ENCODE measurements around the gene OR4D2. TPM values are rescaled to one million over a fixed set of nuclear protein-coding genes. Genes with fewer than 3 reads are reported as not detected.
"Not testable (repeated sequence)": the region's sequence is repeated elsewhere in the genome, so short reads cannot be mapped to it uniquely, and the experiment has no call there.

The OR4D2 gene
- total and polyA plus RNA-seq, 2 experiments from 2014 or later = not detected

DNA sequence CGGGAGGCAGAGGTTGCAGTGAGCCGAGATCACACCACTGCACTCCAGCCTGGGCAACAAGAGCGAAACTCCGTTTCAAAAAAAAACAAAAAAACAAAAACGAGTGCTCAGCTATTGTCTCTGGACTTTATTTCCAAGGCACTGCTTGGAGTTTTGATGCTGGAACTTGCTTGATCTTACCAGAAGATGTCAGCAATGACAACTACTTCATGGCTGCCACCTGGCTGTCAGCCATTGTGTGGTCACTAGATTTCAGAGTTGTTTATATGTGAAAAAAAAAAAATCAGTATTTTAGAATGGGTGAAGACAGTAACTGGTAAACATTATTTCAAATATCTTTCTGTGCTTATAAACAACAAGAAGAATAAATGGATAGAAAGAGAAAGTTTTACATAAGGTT lies 44.9 kb upstream of the OR4D2 start:
- Histone ChIP-seq H3K27ac (no peak overlapping the region), H3K79me2 (ENCODE audit: insufficient read depth) (no peaks in the 10 kb centered on the region), H3F3A (ENCODE audit: insufficient read depth) (no peaks in the 10 kb centered on the region), H3K27me3 (replicated peaks; ENCODE audit: insufficient read depth) (no peaks in the 10 kb centered on the region), H3K4me1 (ENCODE audit: insufficient read depth) (no peaks in the 10 kb centered on the region), H3K4me3 (no peak overlapping the region), H3K36me3 (ENCODE audit: low read depth) (no peaks in the 10 kb centered on the region), H3K9me3 (ENCODE audit: low read depth) (no peaks in the 10 kb centered on the region), H3K9ac (no peak overlapping the region), H4K20me1 (ENCODE audit: insufficient read depth) (no peaks in the 10 kb centered on the region), H3K4me2 (ENCODE audit: unreplicated experiment) (no peak overlapping the region), H3K9me2 (ENCODE audit: insufficient read depth) (no peaks in the 10 kb centered on the region), H2AFZ (no peak overlapping the region)
- DNase-seq = peak; percentile 46
- TF ChIP-seq EZH2phosphoT487 (IDR thresholded peaks at IDR 0.05; ENCODE audit: insufficient read depth, low read depth) (no peak), EZH2 (IDR thresholded peaks at IDR 0.05; ENCODE audit: insufficient read depth, poor library complexity, severe bottlenecking) (no peak)
- 33 to 40% methylated on average over 5 of the region's 5 CpGs for whole genome bisulfite sequencing, 2 experiments (ENCODE audit: low coverage in 1 of 2, low lambda C conversion rate in 2 of 2, missing lambda C conversion rate in 2 of 2)
- in situ Hi-C loops (cut with MboI) = no loop called here

DNA sequence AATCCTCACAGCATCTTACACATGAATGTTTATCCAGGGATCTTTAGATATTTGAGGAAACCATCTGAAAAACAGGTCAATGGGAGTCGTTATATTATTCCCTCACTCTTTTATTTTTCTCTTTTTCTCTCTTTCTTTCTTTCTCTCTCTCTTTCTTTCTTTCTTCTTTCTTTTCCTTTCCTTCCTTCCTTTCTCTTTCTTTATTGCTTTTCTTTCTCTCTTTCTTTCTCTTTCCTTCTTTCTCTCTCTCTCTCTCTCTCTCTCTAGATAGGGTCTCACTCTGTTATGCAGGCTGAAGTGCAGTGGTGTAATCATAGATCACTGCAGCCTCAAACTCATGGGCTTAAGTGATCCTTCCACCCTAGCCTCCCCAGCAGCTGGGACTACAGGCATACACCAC lies 38.9 kb upstream of the OR4D2 start:
- Histone ChIP-seq H3K79me2 (ENCODE audit: insufficient read depth) (no peaks in the 10 kb centered on the region), H3K27ac (no peak overlapping the region), H3K36me3 (ENCODE audit: low read depth) (no peaks in the 10 kb centered on the region), H3F3A (ENCODE audit: insufficient read depth) (no peaks in the 10 kb centered on the region), H4K20me1 (ENCODE audit: insufficient read depth) (no peaks in the 10 kb centered on the region), H3K9me3 (ENCODE audit: low read depth) (no peaks in the 10 kb centered on the region), H3K4me1 (ENCODE audit: insufficient read depth) (no peaks in the 10 kb centered on the region), H2AFZ (no peak overlapping the region), H3K9me2 (ENCODE audit: insufficient read depth) (no peaks in the 10 kb centered on the region), H3K4me3 (no peak overlapping the region), H3K9ac (no peak overlapping the region), H3K27me3 (replicated peaks; ENCODE audit: insufficient read depth) (peaks cover 7% of the 10 kb centered on the region; the same call in 1 of the 2 replicates), H3K4me2 (ENCODE audit: unreplicated experiment) (no peak overlapping the region)
- DNase-seq = no peak
- 0% methylated on average over 1 of the region's 1 CpG for WGBS, 2 experiments (ENCODE audit: low coverage in 1 of 2, low lambda C conversion rate in 2 of 2, missing lambda C conversion rate in 2 of 2)
- in situ Hi-C loops (cut with MboI) = no loop called here
- no peak for TF ChIP-seq EZH2 (IDR thresholded peaks at IDR 0.05; ENCODE audit: insufficient read depth, poor library complexity, severe bottlenecking)
- no peak for TF ChIP-seq EZH2phosphoT487 (IDR thresholded peaks at IDR 0.05; ENCODE audit: insufficient read depth, low read depth)

DNA sequence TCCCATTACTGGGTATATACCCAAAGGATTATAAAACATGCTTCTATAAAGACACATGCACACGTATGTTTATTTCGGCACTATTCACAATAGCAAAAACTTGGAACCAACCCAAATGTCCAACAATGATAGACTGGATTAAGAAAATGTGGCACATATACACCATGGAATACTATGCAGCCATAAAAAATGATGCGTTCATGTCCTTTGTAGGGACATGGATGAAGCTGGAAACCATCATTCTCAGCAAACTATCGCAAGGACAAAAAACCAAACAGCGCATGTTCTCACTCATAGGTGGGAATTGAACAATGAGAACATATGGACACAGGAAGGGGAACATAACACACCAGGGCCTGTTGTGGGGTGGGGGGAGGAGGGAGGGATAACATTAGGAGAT lies 34.1 kb upstream of the OR4D2 start:
- H3F3A ChIP-seq (ENCODE audit: insufficient read depth); H3K9ac ChIP-seq; H2AFZ ChIP-seq; H3K27ac ChIP-seq; H3K9me2 ChIP-seq (ENCODE audit: insufficient read depth); H3K9me3 ChIP-seq (ENCODE audit: low read depth); H4K20me1 ChIP-seq (ENCODE audit: insufficient read depth); DNase-seq; in situ Hi-C loops (cut with MboI); H3K4me2 ChIP-seq (ENCODE audit: unreplicated experiment); H3K79me2 ChIP-seq (ENCODE audit: insufficient read depth); H3K36me3 ChIP-seq (ENCODE audit: low read depth); H3K4me3 ChIP-seq; H3K4me1 ChIP-seq (ENCODE audit: insufficient read depth): not testable (repeated sequence)
- peaks cover 12% of the 10 kb centered on the region; the same call in 1 of the 2 replicates for H3K27me3 ChIP-seq (replicated peaks; ENCODE audit: insufficient read depth)
- WGBS, 2 experiments (ENCODE audit: low coverage in 1 of 2, low lambda C conversion rate in 2 of 2, missing lambda C conversion rate in 2 of 2) = 55 to 71% methylated on average over 5 of the region's 5 CpGs

DNA sequence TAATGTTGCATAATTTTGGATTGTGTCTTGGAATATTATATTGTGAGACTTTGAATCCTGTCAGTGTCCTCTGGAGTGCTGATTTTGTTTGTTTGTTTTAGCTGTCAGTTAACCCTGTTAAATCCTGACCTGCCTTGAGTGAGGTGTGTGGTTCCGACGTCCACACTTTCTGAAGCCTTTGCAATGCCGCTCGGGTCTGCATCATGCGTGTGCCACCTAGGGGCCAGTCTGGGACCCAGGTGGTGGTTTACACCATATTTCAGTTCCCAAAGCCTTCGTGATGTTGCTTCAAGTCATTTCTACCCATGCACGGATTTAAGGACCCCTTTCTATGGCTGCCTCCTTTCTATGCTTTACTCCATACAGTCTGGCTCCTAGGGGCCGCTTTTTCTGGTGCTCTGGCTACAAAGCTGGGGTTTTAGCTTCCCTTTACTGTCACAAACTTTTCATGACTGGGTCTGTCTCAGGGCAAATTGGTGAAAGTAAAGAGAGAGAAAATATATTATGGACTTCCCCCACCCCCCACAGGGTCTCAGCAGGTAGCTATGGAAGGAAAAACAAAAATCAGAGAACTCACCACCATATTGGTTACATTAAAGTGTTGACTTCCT lies 30.0 kb upstream of the OR4D2 start:
- 0 out of 2 replicates have a peak, but pooled peaks cover 13% of the 10 kb centered on the region for H3K27me3 ChIP-seq (replicated peaks; ENCODE audit: insufficient read depth)
- no peaks in the 10 kb centered on the region for H3K36me3 ChIP-seq (ENCODE audit: low read depth)
- H4K20me1 ChIP-seq (ENCODE audit: insufficient read depth) = no peaks in the 10 kb centered on the region
- H3K27ac ChIP-seq = no peak overlapping the region
- H3K4me1 ChIP-seq (ENCODE audit: insufficient read depth) = no peaks in the 10 kb centered on the region
- no peak overlapping the region for H2AFZ ChIP-seq
- DNase-seq = no peak
- in situ Hi-C loops (cut with MboI) = no loop called here
- 31 to 34% methylated on average over 8 of the region's 8 CpGs for WGBS, 2 experiments (ENCODE audit: low coverage in 1 of 2, low lambda C conversion rate in 2 of 2, missing lambda C conversion rate in 2 of 2)
- H3K4me3 ChIP-seq = no peak overlapping the region
- H3K9me2 ChIP-seq (ENCODE audit: insufficient read depth) = no peaks in the 10 kb centered on the region
- no peaks in the 10 kb centered on the region for H3F3A ChIP-seq (ENCODE audit: insufficient read depth)
- H3K9ac ChIP-seq = no peak overlapping the region
- no peaks in the 10 kb centered on the region for H3K79me2 ChIP-seq (ENCODE audit: insufficient read depth)
- H3K9me3 ChIP-seq (ENCODE audit: low read depth) = no peaks in the 10 kb centered on the region
- TF ChIP-seq EZH2phosphoT487 (IDR thresholded peaks at IDR 0.05; ENCODE audit: insufficient read depth, low read depth) (no peak), EZH2 (IDR thresholded peaks at IDR 0.05; ENCODE audit: insufficient read depth, poor library complexity, severe bottlenecking) (no peak)
- H3K4me2 ChIP-seq (ENCODE audit: unreplicated experiment) = no peak overlapping the region

DNA sequence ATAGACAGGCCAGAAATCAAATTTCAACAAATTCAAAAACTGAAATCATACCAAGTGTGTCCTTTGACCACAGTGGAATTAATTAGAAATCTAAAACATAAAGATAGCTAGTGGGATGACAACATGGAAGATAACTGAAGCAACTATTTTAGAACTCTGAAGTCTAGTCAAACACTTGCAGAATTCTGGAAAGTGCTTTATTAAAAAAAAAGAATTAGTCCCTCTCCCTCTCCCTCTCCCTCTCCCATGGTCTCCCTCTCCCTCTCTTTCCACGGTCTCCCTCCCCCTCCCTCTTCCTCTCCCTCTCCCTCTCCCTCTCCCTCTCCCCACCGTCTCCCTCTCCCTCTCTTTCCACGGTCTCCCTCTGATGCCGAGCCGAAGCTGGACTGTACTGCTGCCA lies 25.3 kb upstream of the OR4D2 start:
- H3K4me3 ChIP-seq = no peak overlapping the region
- no peak for TF ChIP-seq EZH2 (IDR thresholded peaks at IDR 0.05; ENCODE audit: insufficient read depth, poor library complexity, severe bottlenecking)
- no peak for TF ChIP-seq EZH2phosphoT487 (IDR thresholded peaks at IDR 0.05; ENCODE audit: insufficient read depth, low read depth)
- H4K20me1 ChIP-seq (ENCODE audit: insufficient read depth) = no peaks in the 10 kb centered on the region
- no peak overlapping the region for H3K4me2 ChIP-seq (ENCODE audit: unreplicated experiment)
- H3K4me1 ChIP-seq (ENCODE audit: insufficient read depth) = no peaks in the 10 kb centered on the region
- H3K79me2 ChIP-seq (ENCODE audit: insufficient read depth) = no peaks in the 10 kb centered on the region
- H3F3A ChIP-seq (ENCODE audit: insufficient read depth) = no peaks in the 10 kb centered on the region
- 0 out of 2 replicates have a peak, but pooled peaks cover 9% of the 10 kb centered on the region for H3K27me3 ChIP-seq (replicated peaks; ENCODE audit: insufficient read depth)
- no peaks in the 10 kb centered on the region for H3K9me2 ChIP-seq (ENCODE audit: insufficient read depth)
- 58 to 76% methylated on average over 3 to 5 of the region's 5 CpGs for WGBS, 2 experiments (ENCODE audit: low coverage in 1 of 2, low lambda C conversion rate in 2 of 2, missing lambda C conversion rate in 2 of 2)
- H3K27ac ChIP-seq = no peak overlapping the region
- H3K36me3 ChIP-seq (ENCODE audit: low read depth) = no peaks in the 10 kb centered on the region
- H3K9me3 ChIP-seq (ENCODE audit: low read depth) = peaks cover 2% of the 10 kb centered on the region
- H3K9ac ChIP-seq = no peak overlapping the region
- no peak overlapping the region for H2AFZ ChIP-seq
- DNase-seq = no peak
- in situ Hi-C loops (cut with MboI) = no loop called here

DNA sequence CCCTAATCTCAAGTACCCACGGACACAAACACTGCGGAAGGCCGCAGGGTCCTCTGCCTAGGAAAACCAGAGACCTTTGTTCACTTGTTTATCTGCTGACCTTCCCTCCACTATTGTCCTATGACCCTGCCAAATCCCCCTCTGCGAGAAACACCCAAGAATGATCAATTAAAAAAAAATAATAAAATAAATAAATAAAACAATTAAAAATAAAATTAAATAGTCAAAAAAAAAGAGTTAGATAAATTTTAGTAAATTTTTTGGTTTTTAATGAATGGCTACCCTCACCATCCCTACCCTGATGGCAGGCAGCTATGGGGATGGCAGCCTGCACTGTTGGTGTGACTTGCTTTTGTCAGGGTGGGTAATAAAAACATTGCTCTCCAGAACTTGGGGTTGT lies 23.4 kb upstream of the OR4D2 start:
- H3K4me3 ChIP-seq; H2AFZ ChIP-seq; H4K20me1 ChIP-seq (ENCODE audit: insufficient read depth); H3K9me3 ChIP-seq (ENCODE audit: low read depth); H3K4me2 ChIP-seq (ENCODE audit: unreplicated experiment); H3K9me2 ChIP-seq (ENCODE audit: insufficient read depth); H3K36me3 ChIP-seq (ENCODE audit: low read depth); H3K9ac ChIP-seq; H3K79me2 ChIP-seq (ENCODE audit: insufficient read depth); in situ Hi-C loops (cut with MboI); H3F3A ChIP-seq (ENCODE audit: insufficient read depth); H3K4me1 ChIP-seq (ENCODE audit: insufficient read depth); DNase-seq; H3K27ac ChIP-seq: not testable (repeated sequence)
- H3K27me3 ChIP-seq (replicated peaks; ENCODE audit: insufficient read depth) = peaks cover 11% of the 10 kb centered on the region; the same call in 1 of the 2 replicates
- WGBS, 2 experiments (ENCODE audit: low coverage in 1 of 2, low lambda C conversion rate in 2 of 2, missing lambda C conversion rate in 2 of 2) = 65 to 67% methylated on average over 4 of the region's 4 CpGs

All from GM23248 (cell line).